Choroid plexus epithelial cell (primary cell): ENCODE measurements around the gene ANKMY1.
"Not testable (repeated sequence)": the region's sequence is repeated elsewhere in the genome, so short reads cannot be mapped to it uniquely, and the experiment has no call there.

Experiments used
- DNase-seq: peaks from one replicate; pipeline ENCODE4 v3.0.0-alpha.2; 2010; ENCODE audit warnings: low read depth
- H3K4me3 ChIP-seq: 2 replicates; pipeline ENCODE4 v1.5.1; 2011; ENCODE audit warnings: low read depth, mild to moderate bottlenecking, control low read depth, low read length, moderate library complexity
- TF ChIP-seq, protein P1 (sequence below): conservative IDR thresholded peaks from 2 replicates; pipeline ENCODE4 v1.5.1; 2011; ENCODE audit warnings: low read depth, mild to moderate bottlenecking, control low read depth, inconsistent platforms, low read length, moderate library complexity

ANKMY1 gene

DNA sequence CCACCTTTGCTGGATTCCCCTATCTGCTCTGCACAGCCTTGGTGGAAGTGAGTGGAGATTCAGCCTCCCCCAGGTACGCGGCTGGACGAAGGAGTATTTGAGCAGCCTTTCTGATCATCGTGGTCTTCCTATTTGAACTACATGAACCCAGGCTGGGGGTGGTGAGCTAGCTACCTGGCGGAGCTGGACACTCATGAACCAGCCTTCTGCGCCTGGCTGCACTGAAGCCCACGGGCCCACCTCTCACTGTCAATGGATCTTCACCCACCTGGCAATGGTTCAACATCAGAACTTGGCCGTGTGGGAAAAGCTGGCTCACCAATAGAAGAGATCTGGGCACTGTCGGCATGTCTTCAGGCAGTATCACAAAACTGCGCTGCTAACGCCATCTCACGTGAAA lies 35.4 kb downstream of the ANKMY1 start:
- no peak for DNase-seq
- TF ChIP-seq, protein P1, sequence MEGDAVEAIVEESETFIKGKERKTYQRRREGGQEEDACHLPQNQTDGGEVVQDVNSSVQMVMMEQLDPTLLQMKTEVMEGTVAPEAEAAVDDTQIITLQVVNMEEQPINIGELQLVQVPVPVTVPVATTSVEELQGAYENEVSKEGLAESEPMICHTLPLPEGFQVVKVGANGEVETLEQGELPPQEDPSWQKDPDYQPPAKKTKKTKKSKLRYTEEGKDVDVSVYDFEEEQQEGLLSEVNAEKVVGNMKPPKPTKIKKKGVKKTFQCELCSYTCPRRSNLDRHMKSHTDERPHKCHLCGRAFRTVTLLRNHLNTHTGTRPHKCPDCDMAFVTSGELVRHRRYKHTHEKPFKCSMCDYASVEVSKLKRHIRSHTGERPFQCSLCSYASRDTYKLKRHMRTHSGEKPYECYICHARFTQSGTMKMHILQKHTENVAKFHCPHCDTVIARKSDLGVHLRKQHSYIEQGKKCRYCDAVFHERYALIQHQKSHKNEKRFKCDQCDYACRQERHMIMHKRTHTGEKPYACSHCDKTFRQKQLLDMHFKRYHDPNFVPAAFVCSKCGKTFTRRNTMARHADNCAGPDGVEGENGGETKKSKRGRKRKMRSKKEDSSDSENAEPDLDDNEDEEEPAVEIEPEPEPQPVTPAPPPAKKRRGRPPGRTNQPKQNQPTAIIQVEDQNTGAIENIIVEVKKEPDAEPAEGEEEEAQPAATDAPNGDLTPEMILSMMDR, result no peak
- H3K4me3 ChIP-seq, result no peak overlapping the region

DNA sequence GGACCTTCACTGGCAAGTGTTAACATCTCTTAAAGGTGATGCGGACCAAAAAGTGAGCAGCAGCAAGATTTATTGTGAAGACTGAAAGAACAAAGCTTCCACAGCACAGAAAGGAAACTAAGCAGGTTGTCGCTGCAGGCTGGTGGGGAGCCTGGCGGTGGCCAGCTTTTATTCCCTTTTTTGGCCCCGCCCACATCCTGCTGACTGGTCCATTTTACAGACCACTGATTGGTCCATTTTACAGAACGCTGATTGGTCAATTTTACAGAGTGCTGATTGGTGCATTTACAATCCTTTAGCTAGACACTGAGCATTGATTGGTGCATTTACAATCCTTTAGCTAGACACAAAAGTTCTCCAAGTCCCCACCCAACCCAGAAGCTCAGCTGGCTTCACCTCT lies 35.9 kb downstream of the ANKMY1 start:
- H3K4me3 ChIP-seq, DNase-seq: not testable (repeated sequence)

DNA sequence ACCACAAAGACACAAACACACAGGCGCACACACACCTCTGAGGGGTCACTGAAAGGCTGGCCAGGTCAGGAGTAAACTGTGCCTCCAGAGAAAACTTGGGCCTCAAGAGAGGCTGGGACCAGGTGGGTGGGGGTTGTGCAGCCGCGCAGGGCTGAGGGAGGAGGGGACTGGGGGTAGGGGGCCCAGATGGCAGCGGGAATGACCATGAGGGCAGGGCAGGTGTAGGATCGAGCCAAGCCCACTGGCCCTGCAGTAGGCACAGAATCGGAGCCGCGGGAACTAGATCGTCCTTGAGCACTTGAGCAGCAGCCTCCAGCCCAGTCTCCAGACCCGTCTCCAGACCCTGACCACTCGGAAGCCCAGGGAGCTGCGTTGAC lies 36.8 kb downstream of the ANKMY1 start:
- no peak overlapping the region for H3K4me3 ChIP-seq
- no peak for DNase-seq
- TF ChIP-seq, protein P1, result no peak

DNA sequence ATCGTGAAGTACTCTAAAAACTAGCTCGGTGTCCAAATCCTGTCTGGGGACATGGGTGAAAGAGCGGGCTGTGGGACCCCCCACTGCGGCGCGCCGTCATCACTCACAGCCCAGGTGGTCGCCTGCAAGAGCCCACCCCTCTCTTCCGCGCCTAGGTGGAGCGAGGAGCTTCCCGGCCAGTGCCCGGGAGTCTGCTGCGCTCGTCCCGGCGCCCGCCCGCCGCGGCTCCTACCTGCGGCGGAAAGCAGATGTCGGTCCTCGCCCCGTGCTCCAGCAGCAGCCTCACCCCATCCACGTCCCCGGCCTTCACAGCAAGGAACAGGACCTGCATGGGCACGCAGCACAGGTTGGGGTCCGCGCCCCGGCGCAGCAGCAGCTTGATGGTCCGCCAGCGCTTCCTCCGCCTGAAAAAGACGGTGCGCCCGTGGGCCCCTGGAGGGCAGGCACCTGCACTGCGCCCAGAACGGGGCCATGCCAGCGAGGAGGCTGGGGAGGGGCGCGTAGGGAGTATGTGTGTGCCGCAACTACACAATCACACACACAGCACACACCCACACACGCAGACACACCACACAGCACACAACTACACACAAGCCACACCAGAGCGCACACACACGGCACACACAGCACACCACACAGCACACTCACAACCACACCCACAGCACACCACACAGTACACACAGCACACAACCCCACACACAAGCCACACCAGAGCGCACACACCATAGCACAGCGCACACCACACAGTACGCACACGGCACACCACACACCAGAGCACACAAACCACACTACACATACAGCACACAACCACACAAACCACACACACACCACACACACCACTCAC lies 37.4 kb downstream of the ANKMY1 start:
- H3K4me3 ChIP-seq, result no peak overlapping the region
- TF ChIP-seq, protein P1, result no peak

DNA sequence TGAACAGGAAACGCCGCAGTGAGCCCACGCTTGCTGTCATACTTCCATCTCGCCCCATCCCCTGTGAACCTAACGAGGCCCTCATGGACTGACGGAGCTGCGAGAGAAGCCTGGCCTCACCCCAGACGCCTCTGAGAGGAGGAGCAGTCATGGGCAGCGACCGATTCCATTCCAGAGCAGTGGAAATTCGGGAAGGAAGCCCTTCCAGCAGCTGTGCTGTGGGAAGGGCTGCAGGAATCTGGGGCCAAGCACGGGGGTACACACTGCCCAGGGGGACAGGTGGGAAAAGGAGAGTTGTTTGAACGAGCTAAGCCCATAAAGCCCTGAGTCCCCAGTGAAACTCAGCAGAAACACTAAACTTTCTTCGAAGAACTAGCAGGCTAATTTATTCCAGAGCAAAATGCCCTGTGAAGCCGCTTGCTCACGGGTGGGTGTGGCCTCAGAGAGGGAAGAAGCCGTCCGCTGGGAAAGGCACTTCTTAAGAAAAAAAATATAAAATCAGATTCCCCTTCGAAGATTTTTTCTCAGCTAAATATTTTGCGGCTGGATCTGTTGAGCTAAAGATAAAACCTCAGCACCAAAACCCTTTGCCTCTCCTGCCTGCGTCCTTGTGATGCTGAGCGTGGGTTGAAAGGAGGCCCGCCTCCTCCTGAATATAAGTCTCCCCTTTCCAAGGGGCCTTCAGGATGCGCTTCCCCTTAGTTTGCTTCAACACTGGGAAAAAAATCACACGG lies 38.2 kb downstream of the ANKMY1 start:
- peak; percentile 58 for DNase-seq
- peak overlapping the region; percentile 5 for H3K4me3 ChIP-seq
- TF ChIP-seq, protein P1, result no peak

More for the DNA sequence above, 37.4 kb downstream of the ANKMY1 start:
- DNase-seq, result no peak

DNA sequence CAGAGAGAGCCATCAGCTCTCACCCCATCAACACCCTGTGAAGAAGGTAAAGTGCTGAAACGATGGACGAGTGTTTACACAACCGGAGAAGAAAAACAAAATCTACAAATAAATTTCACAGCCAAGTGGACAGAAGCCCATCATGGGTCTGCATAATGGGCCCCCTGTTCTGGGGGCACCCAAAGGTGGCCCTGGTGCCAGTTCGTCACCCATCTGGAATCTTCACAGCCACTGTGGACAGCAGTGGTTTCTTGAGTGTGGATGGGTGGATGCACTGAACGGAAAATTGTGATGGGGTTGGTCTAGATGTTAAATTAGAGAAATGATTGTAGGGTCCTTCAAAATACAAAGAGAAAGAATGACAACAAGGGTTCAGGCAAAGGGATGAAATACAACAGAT lies 38.8 kb downstream of the ANKMY1 start:
- no peak overlapping the region for H3K4me3 ChIP-seq
- DNase-seq, result no peak
- TF ChIP-seq, protein P1, result no peak

DNA sequence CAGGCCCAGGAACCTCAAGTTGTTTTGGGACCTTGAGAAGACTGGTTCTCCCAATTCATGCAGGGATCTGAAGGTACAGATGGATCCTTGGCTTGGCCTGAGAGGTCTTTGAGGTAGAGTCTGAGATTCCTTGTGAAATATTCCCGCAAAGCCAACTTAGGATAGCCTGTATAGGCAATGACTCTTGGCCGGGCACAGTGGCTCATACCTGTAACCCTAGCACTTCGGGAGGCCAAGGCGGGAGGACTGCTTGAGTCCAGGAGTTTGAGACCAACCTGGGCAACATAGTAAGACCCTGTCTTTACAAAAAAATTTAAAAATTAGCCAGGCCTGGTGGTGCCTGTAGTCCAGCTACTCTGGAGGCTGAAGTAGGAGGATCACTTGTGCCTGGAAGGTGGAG lies 40.4 kb downstream of the ANKMY1 start:
- H3K4me3 ChIP-seq, result no peak overlapping the region
- DNase-seq, result no peak
- TF ChIP-seq, protein P1, result no peak
